ENCODE results near the gene ZBP1.

Gene ZBP1

GRCh38 chr20:57661746-57662455 lies 41.7 kb upstream of the ZBP1 start:
- no peak for DNase-seq (ENCODE audit: low read depth)
- no peak overlapping the region for H3K4me3 ChIP-seq (ENCODE audit: low read depth, low read length)

DNA sequence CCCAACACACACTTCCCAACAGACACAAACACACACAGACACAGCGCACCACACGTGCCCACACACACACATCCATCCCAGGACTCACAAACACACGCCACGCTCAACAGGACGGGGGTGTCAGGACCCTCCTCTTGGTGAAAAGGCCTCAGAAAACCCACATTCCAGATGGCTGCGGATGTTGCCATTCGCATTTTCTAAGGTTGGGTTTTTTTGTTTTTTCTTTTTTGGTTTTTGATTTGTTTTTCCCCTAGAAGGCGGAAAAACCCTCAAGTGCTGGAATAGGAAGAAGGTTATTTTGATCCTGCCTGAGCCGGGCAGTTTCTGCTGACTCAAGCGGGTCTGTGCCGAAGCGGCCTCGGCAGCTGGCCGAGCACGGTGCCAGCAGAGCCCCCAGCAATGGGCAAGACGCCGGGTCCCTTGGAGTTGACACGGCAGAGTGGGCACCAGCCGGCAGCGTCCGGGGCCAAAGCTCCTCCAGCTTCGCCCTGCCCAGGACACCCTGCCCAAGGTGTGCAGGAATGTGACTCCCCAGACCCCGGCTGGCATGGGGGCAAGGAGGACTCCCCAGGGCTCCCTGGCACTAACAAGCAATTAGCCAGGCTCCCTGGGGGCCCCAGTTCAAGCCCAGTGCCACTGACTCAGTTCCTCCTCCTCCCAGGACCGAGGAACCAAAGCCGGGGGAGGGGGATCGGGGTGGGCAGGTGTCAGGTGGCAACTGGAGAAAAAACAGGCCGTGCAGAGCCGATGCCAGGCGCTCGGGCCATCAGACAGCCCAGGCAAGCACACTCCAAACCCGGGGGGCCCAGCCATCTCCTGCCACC lies 40.9 kb upstream of the ZBP1 start:
- no peak for TF ChIP-seq CTCF (IDR thresholded peaks at IDR 0.05; ENCODE audit: insufficient read depth, low read depth, low read length, missing control alignments)
- H3K4me3 ChIP-seq (ENCODE audit: low read depth, low read length), result no peak overlapping the region
- DNase-seq (ENCODE audit: low read depth), result no peak

More at GRCh38 chr20:57661746-57662455, 41.7 kb upstream of the ZBP1 start:
- no peak for TF ChIP-seq CTCF (IDR thresholded peaks at IDR 0.05; ENCODE audit: insufficient read depth, low read depth, low read length, missing control alignments)

DNA sequence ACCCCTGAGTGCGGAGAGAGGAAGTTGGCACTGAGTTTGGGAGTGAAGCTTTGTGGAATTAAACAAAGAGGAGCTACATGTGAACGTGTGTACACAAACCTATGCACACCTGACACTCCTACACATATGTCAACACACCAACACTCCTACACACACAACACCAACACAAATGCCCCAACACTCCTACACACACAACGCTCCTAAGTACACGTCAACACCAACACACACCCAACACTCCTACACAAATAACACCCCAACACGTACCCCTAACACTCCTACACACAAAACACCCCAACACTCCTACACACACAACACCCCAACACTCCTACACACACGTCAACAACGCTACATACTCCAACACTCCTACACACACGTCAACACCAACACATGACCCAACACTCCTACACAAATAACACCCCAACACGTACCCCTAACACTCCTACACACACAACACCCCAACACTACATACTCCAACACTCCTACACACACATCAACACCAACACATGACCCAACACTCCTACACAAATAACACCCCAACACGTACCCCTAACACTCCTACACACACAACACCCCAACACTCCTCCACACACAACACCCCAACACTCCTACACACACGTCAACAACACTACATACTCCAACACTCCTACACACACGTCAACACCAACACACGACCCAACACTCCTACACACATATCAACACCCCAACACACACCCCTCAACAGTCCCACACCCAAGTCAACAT lies 40.1 kb upstream of the ZBP1 start:
- TF ChIP-seq CTCF (IDR thresholded peaks at IDR 0.05; ENCODE audit: insufficient read depth, low read depth, low read length, missing control alignments), result no peak
- no peak overlapping the region for H3K4me3 ChIP-seq (ENCODE audit: low read depth, low read length)

GRCh38 chr20:57659517-57660180 lies 39.4 kb upstream of the ZBP1 start:
- no peak overlapping the region for H3K4me3 ChIP-seq (ENCODE audit: low read depth, low read length)
- DNase-seq (ENCODE audit: low read depth), result no peak
- no peak for TF ChIP-seq CTCF (IDR thresholded peaks at IDR 0.05; ENCODE audit: insufficient read depth, low read depth, low read length, missing control alignments)

More for the DNA sequence above, 40.1 kb upstream of the ZBP1 start:
- no peak for DNase-seq (ENCODE audit: low read depth)

DNA sequence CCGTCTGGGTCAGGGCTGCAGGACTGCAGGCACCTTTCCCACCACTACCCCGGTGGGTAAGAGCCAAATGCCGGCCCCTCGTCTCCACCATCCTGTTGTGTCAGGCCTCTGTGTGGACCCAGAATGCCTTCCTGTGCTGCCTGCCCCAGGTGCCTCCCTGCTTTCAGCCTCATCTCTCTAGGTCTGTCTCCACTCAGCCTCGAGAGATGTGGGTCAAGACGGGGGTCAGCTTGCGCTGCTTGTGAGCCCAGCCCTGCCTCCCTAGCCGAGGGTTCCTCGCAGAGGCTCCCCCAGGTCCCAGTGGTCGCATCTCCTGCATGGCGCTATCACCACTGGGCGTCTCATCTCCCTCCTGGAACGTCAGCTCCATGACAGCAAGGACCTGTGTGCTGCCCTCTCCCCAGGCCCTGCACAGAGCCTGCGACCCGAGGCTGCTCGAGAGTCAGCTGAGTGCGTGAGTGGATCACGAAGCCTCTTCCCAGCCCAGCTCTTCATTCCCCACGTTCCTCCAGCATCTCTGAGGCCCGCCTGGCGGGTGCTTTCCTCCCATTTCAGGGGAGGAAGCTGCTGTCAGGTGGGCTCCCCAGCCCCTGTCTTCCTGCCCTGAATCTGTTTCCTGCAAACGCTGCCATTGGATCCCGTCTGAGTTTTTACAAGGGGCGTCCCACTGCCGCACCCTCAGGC lies 38.7 kb upstream of the ZBP1 start:
- H3K4me3 ChIP-seq (ENCODE audit: low read depth, low read length), result no peak overlapping the region
- no peak for TF ChIP-seq CTCF (IDR thresholded peaks at IDR 0.05; ENCODE audit: insufficient read depth, low read depth, low read length, missing control alignments)
- no peak for DNase-seq (ENCODE audit: low read depth)

- H3K4me3 ChIP-seq (ENCODE audit: low read depth, low read length), result no peak overlapping the region
- DNase-seq (ENCODE audit: low read depth), result no peak
- no peak for TF ChIP-seq CTCF (IDR thresholded peaks at IDR 0.05; ENCODE audit: insufficient read depth, low read depth, low read length, missing control alignments)
Observed at GRCh38 chr20:57658447-57658832, 38.2 kb upstream of the ZBP1 start.

Measured in GM12865 (cell line).